A673 (cell line): ENCODE data around the gene ATG12. TPM values are rescaled to one million over a fixed set of nuclear protein-coding genes. Genes with fewer than 3 reads are reported as not detected.
"Not testable (repeated sequence)": the region's sequence is repeated elsewhere in the genome, so short reads cannot be mapped to it uniquely, and the experiment has no call there.

Source experiments
- BruUV-seq: library from RNA; stranded (reverse); fragments of 400-500 nt; replicated peaks from 2 replicates; lab custom pipeline; 2021; lab: Mats Ljungman, UMichigan
- CTCF ChIA-PET: fragments of 300-600 bp; sonication (Branson Sonifier 250); formaldehyde crosslinking; loops from one replicate; lab custom pipeline; 2022; ENCODE audit warnings: antibody characterized with exemption; lab: Charles Lee
- POLR2A ChIA-PET: fragments of 300-600 bp; sonication (Branson Sonifier 250); formaldehyde crosslinking; loops from one replicate; lab custom pipeline; 2022; ENCODE audit warnings: antibody characterized with exemption; ENCODE audit not compliant: low non-redundant PET; lab: Charles Lee
- DNase-seq: peaks from one replicate; pipeline ENCODE4 v3.0.0-alpha.2; 2015; ENCODE audit warnings: low spot score
- H3K27ac ChIP-seq: fragments of 200-600 bp; sonication (generic); 2 replicates; pipeline ENCODE4 v1.5.1; 2016; ENCODE audit warnings: mixed run types, low read depth, mild to moderate bottlenecking, mixed read lengths, antibody characterized with exemption, low read length; ENCODE audit not compliant: poor library complexity, severe bottlenecking
- H3K27me3 ChIP-seq: fragments of 200-600 bp; sonication (generic); replicated peaks from 2 replicates; pipeline ENCODE4 v1.6.1; 2017; ENCODE audit warnings: mixed run types, low read depth, mild to moderate bottlenecking, mixed read lengths, antibody characterized with exemption, low read length; ENCODE audit not compliant: insufficient read depth, poor library complexity
- H3K36me3 ChIP-seq: fragments of 200-600 bp; sonication (generic); 2 replicates; pipeline ENCODE4 v1.6.1; 2016; ENCODE audit warnings: mixed run types, mild to moderate bottlenecking, mixed read lengths, antibody characterized with exemption, low read length; ENCODE audit not compliant: insufficient read depth, poor library complexity, severe bottlenecking
- H3K4me1 ChIP-seq: fragments of 200-600 bp; sonication (generic); 2 replicates; pipeline ENCODE4 v1.6.1; 2017; ENCODE audit warnings: mixed run types, mild to moderate bottlenecking, mixed read lengths, antibody characterized with exemption, low read length; ENCODE audit not compliant: insufficient read depth, poor library complexity, severe bottlenecking
- H3K4me3 ChIP-seq: fragments of 200-600 bp; sonication (generic); 2 replicates; pipeline ENCODE4 v1.5.1; 2016; ENCODE audit warnings: low read depth, mixed run types, mild to moderate bottlenecking, mixed read lengths, low read length; ENCODE audit not compliant: poor library complexity, severe bottlenecking
- H3K9me3 ChIP-seq: fragments of 200-600 bp; sonication (generic); 2 replicates; pipeline ENCODE4 v1.6.1; 2016; ENCODE audit warnings: mixed run types, low read depth, mild to moderate bottlenecking, mixed read lengths, antibody characterized with exemption, low read length; ENCODE audit not compliant: poor library complexity, severe bottlenecking
- CTCF ChIP-seq: fragments of 300-800, 200-600 bp; sonication (generic); conservative IDR thresholded peaks from 2 replicates; pipeline ENCODE4 v1.5.1; 2017; ENCODE audit warnings: low read depth, mild to moderate bottlenecking, antibody characterized with exemption, low read length, moderate library complexity, mixed read lengths
- EZH2 ChIP-seq: fragments of 200-600 bp; sonication (generic); IDR thresholded peaks from 2 replicates; pipeline ENCODE4 v1.6.1; 2017; ENCODE audit warnings: borderline replicate concordance, low read depth, mild to moderate bottlenecking, mixed read lengths, antibody characterized with exemption, low read length; ENCODE audit not compliant: poor library complexity, severe bottlenecking
- intact Hi-C: fragments of 100-400 bp; cut with micrococcal nuclease; formaldehyde crosslinking; loops from one replicate; pipeline ENCODE4 v1.10.0; 2022; ENCODE audit not compliant: unreplicated experiment
- total RNA-seq: library from RNA; stranded (reverse); gene quantifications from 2 replicates; pipeline ENCODE4 v1.2.3, GENCODE V29; 2021

ATG12 gene
- total RNA-seq, 1 experiment from 2014 or later: 55.8 TPM

GRCh38 chr5:115884704-115885103 lies 43.3 kb upstream of the ATG12 start:
- ChIA-PET CTCF (no interaction called here), POLR2A (no interaction called here)
- DNase-seq: no peak
- no peak overlapping the region for H3K4me3 ChIP-seq
- no peak overlapping the region for H3K27ac ChIP-seq
- H3K4me1 ChIP-seq: no peaks in the 10 kb centered on the region
- intact Hi-C loops: no loop called here
- H3K9me3 ChIP-seq: no peaks in the 10 kb centered on the region
- H3K27me3 ChIP-seq: no peaks in the 10 kb centered on the region
- H3K36me3 ChIP-seq: no peaks in the 10 kb centered on the region
- TF ChIP-seq CTCF: no peak
- TF ChIP-seq EZH2: no peak
- no TSS peak for BruUV-seq

GRCh38 chr5:115882434-115882833 lies 41.1 kb upstream of the ATG12 start:
- POLR2A ChIA-PET, H3K9me3 ChIP-seq, H3K27ac ChIP-seq, H3K27me3 ChIP-seq, BruUV-seq, H3K4me1 ChIP-seq, intact Hi-C loops, DNase-seq, H3K36me3 ChIP-seq, H3K4me3 ChIP-seq, CTCF ChIA-PET: not testable (repeated sequence)

- BruUV-seq, CTCF ChIA-PET, POLR2A ChIA-PET, H3K9me3 ChIP-seq, H3K4me3 ChIP-seq, H3K27me3 ChIP-seq, H3K4me1 ChIP-seq, intact Hi-C loops, H3K27ac ChIP-seq, DNase-seq, H3K36me3 ChIP-seq: not testable (repeated sequence)
Measured at GRCh38 chr5:115877342-115877741, 36.0 kb upstream of the ATG12 start.

DNA sequence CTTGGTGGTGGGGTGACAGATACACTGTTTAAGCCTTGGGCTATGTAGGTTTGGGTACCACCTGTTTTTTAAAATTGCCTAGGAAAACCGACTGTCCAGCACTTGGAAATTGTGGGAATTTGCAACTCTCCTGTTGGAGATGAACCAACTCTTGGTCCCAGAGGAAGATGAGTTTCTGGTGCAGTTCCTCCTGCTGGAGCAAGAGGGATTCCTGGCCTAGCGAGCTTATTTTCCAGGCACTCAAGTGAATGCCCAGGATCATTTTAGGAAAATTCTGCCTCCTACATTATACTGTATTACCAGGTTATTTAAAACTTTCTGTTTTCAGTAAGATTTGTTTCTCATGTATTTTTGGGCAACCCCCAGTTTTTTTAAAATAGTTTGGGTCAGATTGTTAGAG lies 34.1 kb upstream of the ATG12 start:
- no peaks in the 10 kb centered on the region for H3K36me3 ChIP-seq
- H3K4me1 ChIP-seq: no peaks in the 10 kb centered on the region
- no TSS peak for BruUV-seq
- no peak overlapping the region for H3K27ac ChIP-seq
- no peak overlapping the region for H3K4me3 ChIP-seq
- intact Hi-C loops: no loop called here
- ChIA-PET POLR2A (no interaction called here), CTCF (no interaction called here)
- DNase-seq: no peak
- H3K9me3 ChIP-seq: no peaks in the 10 kb centered on the region
- H3K27me3 ChIP-seq: no peaks in the 10 kb centered on the region
- no peak for TF ChIP-seq EZH2
- no peak; the same call in 1 of the 2 replicates for TF ChIP-seq CTCF
